ENCODE results near the gene NMNAT2. TPM values are rescaled to one million over a fixed set of nuclear protein-coding genes. Genes with fewer than 3 reads are reported as not detected.
A peak's percentile ranks its signal among the peaks of the same experiment; 100 is the strongest.

NMNAT2 gene
- polyA plus RNA-seq, 1 donor from 2014 or later = 43.8 TPM

- Histone ChIP-seq H3K27me3 (ENCODE audit: insufficient read depth, low read depth, low read length) (no peaks in the 10 kb centered on the region), H4K20me1 (ENCODE audit: insufficient read depth) (no peaks in the 10 kb centered on the region), H3K27ac (ENCODE audit: low read length) (no peak overlapping the region), H3K4me2 (ENCODE audit: low read length) (no peak overlapping the region), H3K9ac (ENCODE audit: low read length) (no peak overlapping the region), H3F3A (ENCODE audit: insufficient read depth, low read length, poor library complexity, severe bottlenecking) (no peaks in the 10 kb centered on the region), H3K36me3 (ENCODE audit: insufficient read depth, low read length) (no peaks in the 10 kb centered on the region), H3K4me3 (ENCODE audit: low read length) (peak overlapping the region; percentile 25), H3K79me2 (replicated peaks; ENCODE audit: insufficient read depth, low read length) (no peaks in the 10 kb centered on the region), H3K9me2 (ENCODE audit: insufficient read depth, low read length) (no peaks in the 10 kb centered on the region), H2AFZ (ENCODE audit: low read depth, low read length) (no peak overlapping the region), H3K9me3 (ENCODE audit: low read length) (no peaks in the 10 kb centered on the region)
- TF ChIP-seq TAF1 (IDR thresholded peaks at IDR 0.05; ENCODE audit: low read depth) (no peak), SMC3 (conservative IDR thresholded peaks at IDR 0.05; ENCODE audit: poor library complexity) (peak; percentile 47), REST (IDR thresholded peaks at IDR 0.05; ENCODE audit: borderline replicate concordance) (no peak), CTCF (IDR thresholded peaks at IDR 0.05; ENCODE audit: poor library complexity, severe bottlenecking) (peak; percentile 64), RAD21 (conservative IDR thresholded peaks at IDR 0.05) (no peak), EZH2 (IDR thresholded peaks at IDR 0.05; ENCODE audit: borderline replicate concordance, insufficient read depth, low read length, poor library complexity, severe bottlenecking) (no peak)
These were observed 183.3 kb downstream of the NMNAT2 start for GRCh38 chr1:183234660-183235476.

- no peak for TF ChIP-seq RAD21 (conservative IDR thresholded peaks at IDR 0.05)
- no peak for TF ChIP-seq EZH2 (IDR thresholded peaks at IDR 0.05; ENCODE audit: borderline replicate concordance, insufficient read depth, low read length, poor library complexity, severe bottlenecking)
- no peak for TF ChIP-seq TAF1 (IDR thresholded peaks at IDR 0.05; ENCODE audit: low read depth)
- TF ChIP-seq EP300 (conservative IDR thresholded peaks at IDR 0.05; ENCODE audit: poor library complexity, severe bottlenecking) = no peak
- no peak for TF ChIP-seq REST (IDR thresholded peaks at IDR 0.05; ENCODE audit: borderline replicate concordance)
- TF ChIP-seq SMC3 (conservative IDR thresholded peaks at IDR 0.05; ENCODE audit: poor library complexity) = no peak
- TF ChIP-seq MXI1 (conservative IDR thresholded peaks at IDR 0.05; ENCODE audit: poor library complexity, severe bottlenecking) = no peak
- TF ChIP-seq POLR2AphosphoS5 (IDR thresholded peaks at IDR 0.05) = no peak
- no peak for TF ChIP-seq CTCF (IDR thresholded peaks at IDR 0.05; ENCODE audit: poor library complexity, severe bottlenecking)
These were observed 185.1 kb downstream of the NMNAT2 start for GRCh38 chr1:183233113-183233512.

More at GRCh38 chr1:183233113-183233512, 185.1 kb downstream of the NMNAT2 start:
- H3K79me2 ChIP-seq (replicated peaks; ENCODE audit: insufficient read depth, low read length) = no peaks in the 10 kb centered on the region
- no peaks in the 10 kb centered on the region for H3F3A ChIP-seq (ENCODE audit: insufficient read depth, low read length, poor library complexity, severe bottlenecking)
- no peaks in the 10 kb centered on the region for H3K9me3 ChIP-seq (ENCODE audit: low read length)
- no peaks in the 10 kb centered on the region for H3K27me3 ChIP-seq (ENCODE audit: insufficient read depth, low read depth, low read length)
- H3K4me3 ChIP-seq (ENCODE audit: low read length) = no peak overlapping the region
- no peak overlapping the region for H3K4me2 ChIP-seq (ENCODE audit: low read length)
- no peak overlapping the region for H2AFZ ChIP-seq (ENCODE audit: low read depth, low read length)
- no peaks in the 10 kb centered on the region for H3K9me2 ChIP-seq (ENCODE audit: insufficient read depth, low read length)
- no peak overlapping the region for H3K9ac ChIP-seq (ENCODE audit: low read length)
- no peak overlapping the region for H3K27ac ChIP-seq (ENCODE audit: low read length)
- H3K36me3 ChIP-seq (ENCODE audit: insufficient read depth, low read length) = no peaks in the 10 kb centered on the region
- H4K20me1 ChIP-seq (ENCODE audit: insufficient read depth) = no peaks in the 10 kb centered on the region
